ENCODE data around the gene CAMKK2.

DNA sequence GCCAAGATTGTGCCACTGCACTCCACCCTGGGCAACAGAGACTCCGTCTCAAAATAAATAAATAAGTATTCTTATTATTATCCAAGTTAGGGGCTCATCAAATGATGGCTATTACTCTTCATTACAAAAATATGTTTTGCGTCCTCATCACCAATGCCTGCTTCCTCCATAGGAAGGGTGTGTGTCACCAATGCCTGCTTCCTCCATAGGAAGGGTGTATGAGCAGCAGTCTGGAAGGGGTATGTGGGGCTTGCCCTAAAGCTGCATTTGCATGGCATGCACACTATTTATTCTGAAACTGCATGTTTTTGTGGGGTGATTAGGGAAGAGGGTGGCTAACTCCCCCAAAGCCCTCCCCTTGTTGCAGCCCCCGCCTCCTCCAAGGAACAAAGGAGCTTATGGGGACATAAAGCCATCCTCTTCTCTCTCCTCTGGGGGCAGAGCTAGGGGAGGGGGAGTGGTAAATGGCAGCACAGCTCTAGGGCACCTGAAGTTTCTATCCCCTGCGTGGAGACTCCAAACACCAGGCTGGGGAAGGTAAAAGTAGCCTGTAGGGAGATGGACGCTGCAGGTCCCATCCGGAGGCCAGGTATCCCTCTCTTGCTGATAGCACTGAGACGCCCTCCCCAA, 1.3 kb downstream of the CAMKK2 start:
- TF ChIP-seq, protein P1, sequence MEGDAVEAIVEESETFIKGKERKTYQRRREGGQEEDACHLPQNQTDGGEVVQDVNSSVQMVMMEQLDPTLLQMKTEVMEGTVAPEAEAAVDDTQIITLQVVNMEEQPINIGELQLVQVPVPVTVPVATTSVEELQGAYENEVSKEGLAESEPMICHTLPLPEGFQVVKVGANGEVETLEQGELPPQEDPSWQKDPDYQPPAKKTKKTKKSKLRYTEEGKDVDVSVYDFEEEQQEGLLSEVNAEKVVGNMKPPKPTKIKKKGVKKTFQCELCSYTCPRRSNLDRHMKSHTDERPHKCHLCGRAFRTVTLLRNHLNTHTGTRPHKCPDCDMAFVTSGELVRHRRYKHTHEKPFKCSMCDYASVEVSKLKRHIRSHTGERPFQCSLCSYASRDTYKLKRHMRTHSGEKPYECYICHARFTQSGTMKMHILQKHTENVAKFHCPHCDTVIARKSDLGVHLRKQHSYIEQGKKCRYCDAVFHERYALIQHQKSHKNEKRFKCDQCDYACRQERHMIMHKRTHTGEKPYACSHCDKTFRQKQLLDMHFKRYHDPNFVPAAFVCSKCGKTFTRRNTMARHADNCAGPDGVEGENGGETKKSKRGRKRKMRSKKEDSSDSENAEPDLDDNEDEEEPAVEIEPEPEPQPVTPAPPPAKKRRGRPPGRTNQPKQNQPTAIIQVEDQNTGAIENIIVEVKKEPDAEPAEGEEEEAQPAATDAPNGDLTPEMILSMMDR (IDR thresholded peaks at IDR 0.05; ENCODE audit: poor library complexity, severe bottlenecking): no peak
- TF ChIP-seq, protein P2, sequence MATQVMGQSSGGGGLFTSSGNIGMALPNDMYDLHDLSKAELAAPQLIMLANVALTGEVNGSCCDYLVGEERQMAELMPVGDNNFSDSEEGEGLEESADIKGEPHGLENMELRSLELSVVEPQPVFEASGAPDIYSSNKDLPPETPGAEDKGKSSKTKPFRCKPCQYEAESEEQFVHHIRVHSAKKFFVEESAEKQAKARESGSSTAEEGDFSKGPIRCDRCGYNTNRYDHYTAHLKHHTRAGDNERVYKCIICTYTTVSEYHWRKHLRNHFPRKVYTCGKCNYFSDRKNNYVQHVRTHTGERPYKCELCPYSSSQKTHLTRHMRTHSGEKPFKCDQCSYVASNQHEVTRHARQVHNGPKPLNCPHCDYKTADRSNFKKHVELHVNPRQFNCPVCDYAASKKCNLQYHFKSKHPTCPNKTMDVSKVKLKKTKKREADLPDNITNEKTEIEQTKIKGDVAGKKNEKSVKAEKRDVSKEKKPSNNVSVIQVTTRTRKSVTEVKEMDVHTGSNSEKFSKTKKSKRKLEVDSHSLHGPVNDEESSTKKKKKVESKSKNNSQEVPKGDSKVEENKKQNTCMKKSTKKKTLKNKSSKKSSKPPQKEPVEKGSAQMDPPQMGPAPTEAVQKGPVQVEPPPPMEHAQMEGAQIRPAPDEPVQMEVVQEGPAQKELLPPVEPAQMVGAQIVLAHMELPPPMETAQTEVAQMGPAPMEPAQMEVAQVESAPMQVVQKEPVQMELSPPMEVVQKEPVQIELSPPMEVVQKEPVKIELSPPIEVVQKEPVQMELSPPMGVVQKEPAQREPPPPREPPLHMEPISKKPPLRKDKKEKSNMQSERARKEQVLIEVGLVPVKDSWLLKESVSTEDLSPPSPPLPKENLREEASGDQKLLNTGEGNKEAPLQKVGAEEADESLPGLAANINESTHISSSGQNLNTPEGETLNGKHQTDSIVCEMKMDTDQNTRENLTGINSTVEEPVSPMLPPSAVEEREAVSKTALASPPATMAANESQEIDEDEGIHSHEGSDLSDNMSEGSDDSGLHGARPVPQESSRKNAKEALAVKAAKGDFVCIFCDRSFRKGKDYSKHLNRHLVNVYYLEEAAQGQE (IDR thresholded peaks at IDR 0.05; ENCODE audit: borderline replicate concordance): no peak
